ENCODE results near the gene PPP3CA. TPM values are rescaled to one million over a fixed set of nuclear protein-coding genes. Genes with fewer than 3 reads are reported as not detected.

Gene PPP3CA
- total RNA-seq, 1 experiment from 2014 or later, result 15.5 TPM

GRCh38 chr4:101035487-101035886 lies 311.8 kb downstream of the PPP3CA start:
- Histone ChIP-seq H3F3A (ENCODE audit: low read length, unreplicated experiment) (no peaks in the 10 kb centered on the region), H3K36me3 (ENCODE audit: low read depth, low read length) (no peaks in the 10 kb centered on the region), H3K27ac (ENCODE audit: low read length) (no peak overlapping the region), H3K9me3 (ENCODE audit: low read length) (no peaks in the 10 kb centered on the region), H3K9me2 (replicated peaks; ENCODE audit: low read length) (no peaks in the 10 kb centered on the region), H3K27me3 (ENCODE audit: low read length) (no peaks in the 10 kb centered on the region), H3K9ac (ENCODE audit: low read length) (no peak overlapping the region), H4K20me1 (ENCODE audit: low read length) (no peaks in the 10 kb centered on the region), H3K4me2 (ENCODE audit: low read length) (no peak overlapping the region), H2AFZ (ENCODE audit: low read length) (no peak overlapping the region), H3K4me1 (ENCODE audit: insufficient read depth, low read length) (no peaks in the 10 kb centered on the region), H3K4me3 (ENCODE audit: low read length) (no peak overlapping the region), H3K79me2 (ENCODE audit: low read length) (no peaks in the 10 kb centered on the region)
- TF ChIP-seq EZH2phosphoT487 (IDR thresholded peaks at IDR 0.05; ENCODE audit: borderline replicate concordance, low read length) (no peak), CTCF (conservative IDR thresholded peaks at IDR 0.05; ENCODE audit: low read depth, low read length) (no peak), EZH2 (IDR thresholded peaks at IDR 0.05; ENCODE audit: low read length, unreplicated experiment) (no peak)
- no TSS peak for BruUV-seq (replicated peaks)
- DNase-seq (no peak), ATAC-seq (no peak)
- intact Hi-C loops (cut with micrococcal nuclease), result no loop called here
- ChIA-PET POLR2A (ENCODE audit: unreplicated experiment) (no interaction called here), CTCF (no interaction called here)

GRCh38 chr4:101033986-101034385 lies 313.3 kb downstream of the PPP3CA start:
- peak; percentile 36; the same call in 1 of the 2 replicates for TF ChIP-seq CTCF (conservative IDR thresholded peaks at IDR 0.05; ENCODE audit: low read depth, low read length)
- TF ChIP-seq EZH2phosphoT487 (IDR thresholded peaks at IDR 0.05; ENCODE audit: borderline replicate concordance, low read length), result no peak
- H3K4me2 ChIP-seq (ENCODE audit: low read length), result no peak overlapping the region
- no peak overlapping the region for H3K4me3 ChIP-seq (ENCODE audit: low read length)
- H3K79me2 ChIP-seq (ENCODE audit: low read length), result no peaks in the 10 kb centered on the region
- no peak for ATAC-seq
- H3K36me3 ChIP-seq (ENCODE audit: low read depth, low read length), result no peaks in the 10 kb centered on the region
- H3K27me3 ChIP-seq (ENCODE audit: low read length), result no peaks in the 10 kb centered on the region
- H3K4me1 ChIP-seq (ENCODE audit: insufficient read depth, low read length), result no peaks in the 10 kb centered on the region
- intact Hi-C loops (cut with micrococcal nuclease), result no loop called here
- no peak overlapping the region for H3K9ac ChIP-seq (ENCODE audit: low read length)
- CTCF ChIA-PET, result interaction anchor here (0.7 kb wide), 1 partner anchor 101 kb away, joined by 5 read pairs; no protein-coding TSS in a partner anchor
- H2AFZ ChIP-seq (ENCODE audit: low read length), result no peak overlapping the region
- DNase-seq, result no peak
- H3F3A ChIP-seq (ENCODE audit: low read length, unreplicated experiment), result no peaks in the 10 kb centered on the region
- BruUV-seq (replicated peaks), result no TSS peak
- H3K9me3 ChIP-seq (ENCODE audit: low read length), result no peaks in the 10 kb centered on the region
- no peaks in the 10 kb centered on the region for H3K9me2 ChIP-seq (replicated peaks; ENCODE audit: low read length)
- no peaks in the 10 kb centered on the region for H4K20me1 ChIP-seq (ENCODE audit: low read length)
- POLR2A ChIA-PET (ENCODE audit: unreplicated experiment), result no interaction called here
- no peak overlapping the region for H3K27ac ChIP-seq (ENCODE audit: low read length)

GRCh38 chr4:101032541-101032940 lies 314.8 kb downstream of the PPP3CA start:
- no peaks in the 10 kb centered on the region for H3K27me3 ChIP-seq (ENCODE audit: low read length)
- H4K20me1 ChIP-seq (ENCODE audit: low read length), result no peaks in the 10 kb centered on the region
- DNase-seq (no peak), ATAC-seq (no peak)
- H3K4me1 ChIP-seq (ENCODE audit: insufficient read depth, low read length), result no peaks in the 10 kb centered on the region
- H3K4me2 ChIP-seq (ENCODE audit: low read length), result no peak overlapping the region
- no peak overlapping the region for H3K27ac ChIP-seq (ENCODE audit: low read length)
- H3K9ac ChIP-seq (ENCODE audit: low read length), result no peak overlapping the region
- ChIA-PET POLR2A (ENCODE audit: unreplicated experiment) (no interaction called here), CTCF (no interaction called here)
- H3F3A ChIP-seq (ENCODE audit: low read length, unreplicated experiment), result no peaks in the 10 kb centered on the region
- no peaks in the 10 kb centered on the region for H3K36me3 ChIP-seq (ENCODE audit: low read depth, low read length)
- no peak for TF ChIP-seq CTCF (conservative IDR thresholded peaks at IDR 0.05; ENCODE audit: low read depth, low read length)
- no peak for TF ChIP-seq EZH2 (IDR thresholded peaks at IDR 0.05; ENCODE audit: low read length, unreplicated experiment)
- no peaks in the 10 kb centered on the region for H3K79me2 ChIP-seq (ENCODE audit: low read length)
- no peak overlapping the region for H3K4me3 ChIP-seq (ENCODE audit: low read length)
- intact Hi-C loops (cut with micrococcal nuclease), result no loop called here
- no TSS peak for BruUV-seq (replicated peaks)
- no peak overlapping the region for H2AFZ ChIP-seq (ENCODE audit: low read length)
- no peaks in the 10 kb centered on the region for H3K9me3 ChIP-seq (ENCODE audit: low read length)
- no peaks in the 10 kb centered on the region for H3K9me2 ChIP-seq (replicated peaks; ENCODE audit: low read length)
